Measurements from ENCODE around the gene CDK14.

DNA sequence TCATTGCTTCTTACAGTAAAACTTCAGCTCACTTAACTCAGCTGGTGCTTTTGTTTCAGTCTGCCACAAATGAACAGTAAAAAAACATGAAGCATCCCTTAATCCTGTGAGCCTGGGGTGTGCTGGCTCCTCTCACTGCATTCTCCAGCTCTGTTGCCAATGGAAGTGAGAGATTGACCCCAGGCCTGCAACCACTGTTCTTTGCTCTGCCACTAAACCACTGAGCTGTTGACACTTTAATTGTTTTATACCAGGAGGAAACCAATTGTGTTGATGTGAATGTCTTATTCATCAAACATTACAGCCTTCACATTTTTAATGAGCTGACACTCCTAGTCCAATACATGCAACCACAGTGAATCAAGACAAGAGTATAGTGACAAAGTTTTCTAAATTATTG is 598.7 kb downstream of the CDK14 start:
- TF ChIP-seq POLR2A (IDR thresholded peaks at IDR 0.05; ENCODE audit: low read depth, low read length) (no peak), POLR2AphosphoS5 (IDR thresholded peaks at IDR 0.05; ENCODE audit: low read depth, low read length) (no peak), TAF1 (IDR thresholded peaks at IDR 0.05; ENCODE audit: borderline replicate concordance, low read depth, low read length) (no peak)
